ELF-1 (cell line): ENCODE measurements around the gene RUSF1.
A peak's percentile ranks its signal among the peaks of the same experiment; 100 is the strongest.
"Not testable (repeated sequence)": the region's sequence is repeated elsewhere in the genome, so short reads cannot be mapped to it uniquely, and the experiment has no call there.

Source experiments
- DNase-seq: peaks from one replicate; pipeline ENCODE4 v3.0.0-alpha.2; 2016; ENCODE audit warnings: low read depth, low spot score

Gene RUSF1

DNA sequence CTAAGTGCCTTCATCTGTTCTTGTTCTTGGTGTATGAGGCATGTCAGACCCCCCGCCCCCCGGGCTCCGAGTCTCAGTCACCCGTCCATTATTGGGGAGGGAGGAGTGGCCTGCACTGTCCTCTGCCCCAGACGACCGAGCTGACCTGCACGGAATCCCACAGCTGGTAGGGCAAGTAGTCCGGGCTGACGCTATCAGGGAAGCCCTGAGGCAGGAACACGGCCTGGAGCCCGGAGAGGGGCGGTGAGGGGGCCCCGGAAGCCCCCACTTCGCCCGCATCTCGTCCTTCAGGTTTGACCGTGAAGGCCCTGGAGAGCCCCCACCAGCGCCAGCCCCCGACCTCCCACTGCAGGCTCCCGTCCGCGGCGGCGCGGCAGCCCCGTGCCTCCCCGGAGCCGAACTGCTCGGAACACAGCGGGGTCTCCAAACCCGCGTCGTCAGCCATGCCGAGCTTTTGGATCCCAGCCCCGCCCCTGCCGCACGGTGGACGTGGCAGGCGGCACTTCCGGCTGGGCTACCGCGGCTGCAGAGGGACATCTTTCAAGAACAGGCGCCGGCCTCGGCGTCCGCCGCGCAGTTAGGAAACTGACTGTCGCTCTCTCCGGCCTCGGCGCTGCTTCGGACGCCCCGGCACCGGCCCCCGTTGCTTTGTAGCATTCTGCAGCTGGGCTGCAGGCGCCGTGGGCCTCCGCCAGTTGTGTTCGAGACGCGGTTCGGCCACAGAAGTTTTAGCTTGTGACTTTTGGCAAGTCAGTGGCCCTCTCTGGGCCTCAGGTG is at the start of gene RUSF1:
RUSF1 (minus strand) TSS at position 463 of the 777 bp plus-strand sequence; CDS start at position 445, 18 bp downstream.
- DNase-seq = peak; percentile 94

GRCh38 chr16:31542763-31543162 is 34.6 kb upstream of the RUSF1 start:
- no peak for DNase-seq

DNA sequence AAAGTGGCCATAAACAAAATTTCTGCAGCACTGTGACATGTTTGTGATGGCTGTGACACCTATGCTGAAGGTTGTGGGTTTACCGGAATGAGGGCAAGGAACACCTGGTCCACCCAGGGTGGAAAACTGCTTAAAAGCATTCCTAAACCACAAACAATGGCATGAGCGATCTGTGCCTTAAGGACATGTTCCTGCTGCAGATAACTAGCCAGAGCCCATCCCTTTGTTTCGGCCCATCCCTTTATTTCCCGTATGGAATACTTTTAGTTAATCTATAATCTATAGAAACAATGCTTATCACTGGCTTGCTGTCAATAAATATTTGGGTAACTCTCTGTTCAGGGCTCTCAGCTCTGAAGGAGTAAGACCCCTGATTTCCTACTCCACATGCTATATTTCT is 31.6 kb upstream of the RUSF1 start:
- DNase-seq = not testable (repeated sequence)

DNA sequence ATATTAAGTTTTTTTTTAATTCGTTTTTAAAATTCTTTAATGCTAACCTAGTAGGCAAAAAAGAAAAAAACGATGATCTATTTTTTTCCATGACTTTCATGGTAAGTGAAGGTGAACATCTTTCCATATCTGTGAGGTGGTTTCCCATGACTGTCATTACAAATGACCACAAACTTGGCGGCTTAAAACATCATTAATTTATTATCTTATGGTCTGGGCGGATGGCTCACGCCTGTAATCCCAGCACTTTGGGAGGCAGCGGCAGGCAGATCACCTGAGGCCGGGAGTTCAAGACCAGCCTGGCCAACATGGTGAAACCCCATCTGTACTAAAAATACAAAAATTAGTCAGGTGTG is 30.0 kb upstream of the RUSF1 start:
- not testable (repeated sequence) for DNase-seq

- peak; percentile 76 for DNase-seq
Observed at GRCh38 chr16:31537362-31538242, 29.4 kb upstream of the RUSF1 start.

GRCh38 chr16:31536804-31537361 is 28.7 kb upstream of the RUSF1 start:
- DNase-seq = peak; percentile 14

- DNase-seq = no peak
Observed at GRCh38 chr16:31535737-31536136, 27.5 kb upstream of the RUSF1 start.

DNA sequence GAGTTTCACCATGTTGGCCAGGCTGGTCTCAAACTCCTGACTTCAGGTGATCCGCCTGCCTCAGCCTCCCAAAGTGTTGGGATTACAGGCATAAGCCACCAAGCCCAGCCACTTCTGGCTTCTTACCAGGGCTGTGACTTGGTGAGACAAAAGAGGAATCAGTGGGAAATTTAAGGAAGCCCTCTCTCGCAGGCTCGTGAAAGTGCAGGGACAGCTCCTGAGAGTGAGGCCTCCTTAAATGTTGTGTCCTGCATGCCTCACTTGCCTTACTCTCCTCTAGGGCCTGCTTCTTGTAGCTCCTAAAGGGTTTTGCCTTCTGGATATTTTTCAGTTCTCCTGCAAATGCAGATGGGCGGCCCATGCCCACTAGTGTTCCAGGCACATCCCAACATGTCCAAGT is 24.7 kb upstream of the RUSF1 start:
- peak; percentile 47 for DNase-seq

DNA sequence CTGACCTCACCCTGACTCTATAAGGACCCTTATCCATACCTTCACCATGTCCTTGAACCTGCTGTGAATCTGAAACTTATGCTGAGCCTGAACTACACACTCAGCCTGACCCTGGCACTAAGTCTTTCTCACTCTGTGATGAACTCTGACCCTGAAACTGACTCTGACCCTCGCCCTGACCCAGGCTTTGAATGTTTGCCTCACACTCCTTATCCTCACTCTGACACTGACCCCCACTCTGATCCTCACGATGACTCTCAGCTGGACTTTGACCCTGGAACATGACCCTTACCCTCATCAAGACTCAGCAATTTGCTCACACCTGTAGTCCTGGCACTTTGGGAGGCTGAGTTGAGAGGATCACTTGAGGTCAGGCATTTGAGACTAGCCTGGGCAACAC is 23.9 kb upstream of the RUSF1 start:
- DNase-seq = no peak

DNA sequence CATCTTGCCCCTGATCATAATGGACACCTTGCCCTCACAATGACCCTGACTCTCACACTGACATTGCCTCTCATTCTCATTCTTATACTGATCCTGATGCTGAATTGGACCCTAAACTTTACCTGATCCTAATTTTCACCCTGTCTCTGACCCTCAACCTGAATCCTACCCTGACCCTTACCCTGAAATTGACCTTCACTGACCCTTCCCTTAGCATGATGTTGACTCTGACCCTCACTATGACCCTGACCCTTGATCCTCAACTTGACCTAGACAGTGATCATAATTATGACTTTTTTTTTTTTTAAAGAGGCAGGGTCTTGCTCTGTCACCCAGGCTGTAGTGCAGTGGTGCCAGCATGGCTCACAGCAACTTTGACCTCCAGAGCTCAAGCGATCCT is 22.9 kb upstream of the RUSF1 start:
- DNase-seq = no peak

DNA sequence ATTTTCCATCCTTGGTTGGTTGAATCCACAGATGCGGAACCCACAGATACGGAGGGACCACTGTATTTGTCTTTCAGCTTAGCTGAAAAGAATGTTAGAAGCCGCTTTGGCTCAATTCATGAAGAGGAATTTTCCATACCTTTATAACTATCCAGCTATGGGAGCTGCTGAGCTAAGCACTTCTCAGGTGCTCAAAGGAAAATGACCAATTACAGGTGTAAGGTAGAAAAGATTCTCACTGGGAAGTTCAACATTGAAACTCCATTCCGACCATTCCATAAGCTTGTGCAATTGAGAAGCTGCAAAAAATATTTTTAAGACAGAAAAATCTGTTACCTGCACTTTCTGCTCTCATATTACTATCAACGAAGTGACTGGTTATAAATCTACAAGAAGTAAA is 22.2 kb upstream of the RUSF1 start:
- DNase-seq = no peak

DNA sequence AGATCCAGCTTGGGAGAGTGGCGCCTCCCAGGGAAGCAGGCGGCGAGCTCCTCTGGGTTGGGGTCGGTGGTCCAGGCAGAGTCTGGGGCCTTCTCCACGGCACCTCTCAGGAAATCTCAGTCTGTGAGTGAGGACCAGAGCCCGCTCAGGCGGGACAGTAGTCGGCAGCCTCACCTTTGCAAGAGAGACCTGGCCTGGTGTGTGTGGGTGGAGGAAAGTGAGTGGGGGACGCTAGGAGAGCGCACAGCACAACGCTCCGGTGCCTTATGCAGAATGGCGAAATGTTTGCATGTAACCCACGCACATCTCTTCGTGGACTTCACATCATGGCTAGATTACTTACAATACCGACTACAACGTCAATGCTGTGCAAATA is 21.7 kb upstream of the RUSF1 start:
- peak; percentile 11 for DNase-seq

DNA sequence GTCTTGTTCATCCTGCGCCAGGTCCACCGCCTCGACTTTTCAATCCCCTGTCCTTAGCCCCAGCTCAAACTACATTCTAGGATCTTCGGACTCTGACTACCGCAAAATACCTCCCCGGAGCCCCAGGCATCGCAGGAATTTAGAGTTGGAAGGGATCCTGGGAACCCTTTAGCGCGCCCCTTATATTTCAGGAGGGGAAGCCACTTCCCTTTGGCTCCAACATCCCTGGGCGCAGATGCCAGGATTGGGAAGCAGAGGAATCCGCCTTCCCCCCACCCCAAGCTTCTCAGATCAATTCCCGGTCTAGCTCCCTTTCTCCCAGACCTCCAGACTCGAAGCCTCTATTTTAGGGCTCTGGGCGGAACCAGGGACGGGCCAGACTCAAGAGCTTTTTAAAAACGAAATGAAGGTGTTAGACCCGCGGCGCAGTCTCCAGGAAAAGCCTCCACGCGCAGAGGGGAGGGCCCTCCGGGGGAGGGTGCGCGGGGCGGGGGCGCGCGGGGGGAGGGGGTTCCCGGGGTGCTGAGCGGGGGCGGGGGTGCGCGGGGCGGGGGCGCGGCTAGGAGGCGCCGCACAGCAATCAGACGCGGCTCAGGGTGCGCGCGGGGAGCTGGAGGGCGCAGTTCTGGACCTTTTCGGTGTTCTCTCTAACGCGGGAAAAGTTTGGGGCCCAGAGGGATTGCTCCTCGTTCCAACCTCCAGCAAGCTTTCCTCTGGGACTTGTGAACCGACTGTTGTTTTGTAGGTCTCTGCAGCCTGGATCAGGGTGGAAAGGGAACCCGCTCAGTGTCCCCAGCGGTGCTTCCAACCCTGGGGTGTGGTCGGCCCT is 21.1 kb upstream of the RUSF1 start:
- no peak for DNase-seq

DNA sequence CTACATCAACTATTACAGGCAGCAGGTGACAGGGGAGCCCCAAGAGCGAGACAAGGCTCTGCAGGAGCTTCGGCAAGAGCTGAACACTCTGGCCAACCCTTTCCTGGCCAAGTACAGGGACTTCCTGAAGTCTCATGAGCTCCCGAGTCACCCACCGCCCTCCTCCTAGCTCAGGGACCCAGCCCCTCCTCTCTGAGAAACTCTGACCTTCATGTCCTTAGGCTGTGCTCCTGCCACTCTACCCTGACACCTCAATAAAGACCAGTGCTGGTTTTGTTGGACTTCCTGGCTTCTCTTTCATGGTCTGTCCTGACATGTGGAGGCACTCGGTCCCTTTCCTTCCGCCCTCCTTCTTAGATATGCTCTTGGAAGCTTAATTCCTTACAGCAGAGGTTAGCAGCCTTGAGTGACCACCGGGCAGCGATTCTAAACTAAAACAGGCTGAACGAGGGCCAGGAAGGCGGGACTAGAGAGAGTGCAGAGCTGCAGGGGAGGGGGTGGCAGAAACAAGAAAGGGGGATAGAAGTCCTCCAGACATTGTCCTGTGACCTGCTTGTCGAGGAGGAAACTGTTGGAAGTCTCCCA is 20.4 kb upstream of the RUSF1 start:
- peak; percentile 28 for DNase-seq

- peak; percentile 13 for DNase-seq
Observed at GRCh38 chr16:31527734-31528274, 19.6 kb upstream of the RUSF1 start, which contains the start of gene AHSP. Gene AHSP, plus strand, starts transcription at chr16:31527900. Its CDS starts 240 bp downstream, at chr16:31528140.

DNA sequence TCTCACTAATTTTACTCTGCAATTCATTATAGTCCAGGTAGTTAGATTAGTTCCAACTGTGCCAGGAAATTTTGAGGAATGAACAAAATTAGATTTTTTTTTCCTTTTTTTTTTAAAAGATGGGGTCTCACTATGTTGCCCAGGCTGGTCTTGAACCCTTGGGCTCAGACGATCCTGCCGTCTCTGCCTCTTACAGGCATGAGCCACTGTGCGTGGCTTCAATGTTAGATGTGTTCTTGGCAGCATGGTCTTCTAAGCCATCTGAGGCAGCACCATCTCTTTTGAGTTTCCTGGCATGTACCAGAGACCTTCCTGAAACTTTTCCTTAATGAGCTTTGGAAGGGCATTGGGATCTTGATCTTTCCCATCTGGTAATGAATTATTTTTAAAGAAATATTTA is 16.9 kb upstream of the RUSF1 start:
- DNase-seq = no peak

DNA sequence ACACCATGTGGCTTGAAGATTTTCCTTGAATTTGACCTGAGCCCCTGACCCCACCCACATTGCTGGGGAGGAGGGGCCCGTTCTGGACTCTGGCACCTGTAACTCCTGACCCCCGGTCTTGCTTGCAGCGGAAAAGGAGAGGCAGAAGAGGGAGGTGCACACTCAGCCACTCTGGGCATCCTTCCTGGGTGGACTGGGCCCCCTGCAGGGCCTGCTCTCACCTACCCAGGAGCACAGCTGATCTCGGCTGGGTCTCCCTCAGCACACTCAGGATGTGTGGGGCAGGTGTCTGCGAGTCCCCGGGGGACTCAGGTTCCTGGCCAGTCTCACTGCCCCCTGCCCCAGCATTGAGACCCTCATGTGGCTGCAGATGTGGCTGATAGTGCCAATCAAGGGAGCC is 15.6 kb upstream of the RUSF1 start:
- DNase-seq = not testable (repeated sequence)

DNA sequence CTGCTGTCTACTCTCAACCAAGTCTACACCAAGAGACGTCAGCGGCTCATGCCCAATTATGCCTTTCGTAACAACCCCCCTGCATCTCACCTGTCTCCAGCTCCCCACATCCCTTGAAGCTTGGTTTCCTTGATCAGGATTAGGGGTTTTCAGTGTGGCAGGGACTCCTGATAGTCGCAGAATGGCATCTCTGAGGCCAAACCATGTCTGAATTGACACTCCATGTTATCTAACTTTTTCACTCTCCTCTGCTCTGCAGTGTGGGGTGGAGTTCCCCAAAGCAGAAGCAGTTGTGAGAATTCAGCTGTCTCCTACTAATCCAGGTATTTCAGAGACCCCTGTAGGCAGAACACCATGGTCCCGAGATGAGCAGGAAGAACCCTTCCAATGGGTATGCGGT is 13.9 kb upstream of the RUSF1 start:
- DNase-seq = no peak

DNA sequence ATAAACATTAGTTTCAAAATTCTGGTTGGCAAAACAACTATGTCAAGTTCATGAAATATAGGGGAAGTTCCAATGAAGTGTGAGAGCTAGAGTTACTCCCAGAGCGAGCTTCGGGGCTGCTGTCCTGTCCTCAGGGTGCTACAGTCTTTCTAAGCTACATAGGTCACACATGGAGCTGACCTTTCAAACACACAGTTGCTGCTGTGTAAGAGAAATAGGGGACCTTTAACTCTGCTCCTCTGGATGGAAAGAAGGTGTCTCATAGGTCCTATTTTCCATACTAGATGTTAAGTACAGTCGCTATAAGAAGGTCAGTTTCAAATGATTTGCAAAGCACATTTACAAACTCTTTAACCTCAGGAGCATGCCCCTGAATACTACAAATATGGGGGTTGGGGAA is 13.2 kb upstream of the RUSF1 start:
- DNase-seq = no peak

GRCh38 chr16:31519759-31520431 is 11.7 kb upstream of the RUSF1 start:
- DNase-seq = no peak
